Measurements from ENCODE around the gene DMAC1.
A peak's percentile ranks its signal among the peaks of the same experiment; 100 is the strongest.

DMAC1 gene

GRCh38 chr9:7799234-7799943 is at the start of gene DMAC1:
Gene DMAC1, minus strand, starts transcription at chr9:7799778. Its CDS starts 44 bp downstream, at chr9:7799734.
- DNase-seq (ENCODE audit: low read depth in 2 of 2), result peak; percentile 47 to 61

GRCh38 chr9:7849362-7849761 is 49.8 kb upstream of the DMAC1 start:
- no peak for DNase-seq (ENCODE audit: low read depth in 2 of 2)

GRCh38 chr9:7848498-7848897 is 48.9 kb upstream of the DMAC1 start:
- no peak for DNase-seq (ENCODE audit: low read depth in 2 of 2)

GRCh38 chr9:7844242-7844641 is 44.7 kb upstream of the DMAC1 start:
- no peak for DNase-seq (ENCODE audit: low read depth in 2 of 2)

- no peak for DNase-seq (ENCODE audit: low read depth in 2 of 2)
Measured at GRCh38 chr9:7841831-7842230, 42.3 kb upstream of the DMAC1 start.

- DNase-seq (ENCODE audit: low read depth in 2 of 2), result no peak
Measured at GRCh38 chr9:7834531-7834930, 35.0 kb upstream of the DMAC1 start.

GRCh38 chr9:7828334-7828733 is 28.8 kb upstream of the DMAC1 start:
- no peak for DNase-seq (ENCODE audit: low read depth in 2 of 2)

- DNase-seq (ENCODE audit: low read depth in 2 of 2), result no peak
Measured at GRCh38 chr9:7827792-7828191, 28.2 kb upstream of the DMAC1 start.

GRCh38 chr9:7827056-7827455 is 27.5 kb upstream of the DMAC1 start:
- no peak for DNase-seq (ENCODE audit: low read depth in 2 of 2)

GRCh38 chr9:7823651-7824050 is 24.1 kb upstream of the DMAC1 start:
- no peak for DNase-seq (ENCODE audit: low read depth in 2 of 2)

- no peak for DNase-seq (ENCODE audit: low read depth in 2 of 2)
Measured at GRCh38 chr9:7819984-7820383, 20.4 kb upstream of the DMAC1 start.

GRCh38 chr9:7816021-7816420 is 16.4 kb upstream of the DMAC1 start:
- no peak for DNase-seq (ENCODE audit: low read depth in 2 of 2)

GRCh38 chr9:7813030-7813429 is 13.5 kb upstream of the DMAC1 start:
- no peak for DNase-seq (ENCODE audit: low read depth in 2 of 2)

GRCh38 chr9:7811677-7812076 is 12.1 kb upstream of the DMAC1 start:
- DNase-seq (ENCODE audit: low read depth in 2 of 2), result no peak

- no peak for DNase-seq (ENCODE audit: low read depth in 2 of 2)
Measured at GRCh38 chr9:7802666-7803065, 3.1 kb upstream of the DMAC1 start.

- DNase-seq (ENCODE audit: low read depth in 2 of 2), result no peak
Measured at GRCh38 chr9:7799944-7800285, 337 bp upstream of the DMAC1 start.

GRCh38 chr9:7794196-7794595 is 5.4 kb downstream of the DMAC1 start:
- DNase-seq (ENCODE audit: low read depth in 2 of 2), result no peak

- DNase-seq (ENCODE audit: low read depth in 2 of 2), result no peak
Measured at GRCh38 chr9:7791394-7791793, 8.2 kb downstream of the DMAC1 start.

- DNase-seq (ENCODE audit: low read depth in 2 of 2), result no peak
Measured at GRCh38 chr9:7790819-7791182, 8.8 kb downstream of the DMAC1 start.

- DNase-seq (ENCODE audit: low read depth in 2 of 2), result no peak
Measured at GRCh38 chr9:7790022-7790818, 9.4 kb downstream of the DMAC1 start.

GRCh38 chr9:7788772-7789171 is 10.8 kb downstream of the DMAC1 start:
- no peak for DNase-seq (ENCODE audit: low read depth in 2 of 2)

GRCh38 chr9:7785813-7786212 is 13.8 kb downstream of the DMAC1 start:
- DNase-seq (ENCODE audit: low read depth in 2 of 2), result no peak

GRCh38 chr9:7784472-7784871 is 15.1 kb downstream of the DMAC1 start:
- DNase-seq (ENCODE audit: low read depth in 2 of 2), result no peak
